ENCODE data around the gene PALLD. TPM values are rescaled to one million over a fixed set of nuclear protein-coding genes. Genes with fewer than 3 reads are reported as not detected.

Gene PALLD
- total RNA-seq, 1 experiment from 2014 or later: 23.7 TPM

DNA sequence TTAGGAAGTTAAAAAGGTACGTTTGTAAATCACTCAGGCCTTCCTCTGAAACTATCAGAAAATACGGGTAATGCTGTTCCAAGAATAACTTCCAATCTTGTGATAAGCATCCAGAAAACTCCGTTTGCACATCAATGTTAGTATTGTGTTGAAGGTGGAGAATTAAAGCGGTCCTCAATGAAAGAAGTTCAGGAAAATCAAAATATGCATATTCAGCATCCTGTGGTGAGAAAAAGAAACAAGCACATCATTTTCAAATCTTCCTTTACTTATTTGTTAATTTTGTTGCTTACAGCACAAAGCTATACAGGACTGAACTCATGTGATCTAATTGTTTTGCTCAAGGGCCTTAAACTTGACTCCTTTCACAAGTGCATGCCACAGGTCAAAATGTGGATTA is 35.0 kb upstream of the PALLD start (continued):
- TF ChIP-seq, protein P1, sequence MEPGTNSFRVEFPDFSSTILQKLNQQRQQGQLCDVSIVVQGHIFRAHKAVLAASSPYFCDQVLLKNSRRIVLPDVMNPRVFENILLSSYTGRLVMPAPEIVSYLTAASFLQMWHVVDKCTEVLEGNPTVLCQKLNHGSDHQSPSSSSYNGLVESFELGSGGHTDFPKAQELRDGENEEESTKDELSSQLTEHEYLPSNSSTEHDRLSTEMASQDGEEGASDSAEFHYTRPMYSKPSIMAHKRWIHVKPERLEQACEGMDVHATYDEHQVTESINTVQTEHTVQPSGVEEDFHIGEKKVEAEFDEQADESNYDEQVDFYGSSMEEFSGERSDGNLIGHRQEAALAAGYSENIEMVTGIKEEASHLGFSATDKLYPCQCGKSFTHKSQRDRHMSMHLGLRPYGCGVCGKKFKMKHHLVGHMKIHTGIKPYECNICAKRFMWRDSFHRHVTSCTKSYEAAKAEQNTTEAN (CRISPR knock-in tag; IDR thresholded peaks at IDR 0.05): no peak
- no peak for TF ChIP-seq ARID4B (CRISPR knock-in tag; IDR thresholded peaks at IDR 0.05; ENCODE audit: borderline replicate concordance)

GRCh38 chr4:168472920-168473319 is 23.9 kb upstream of the PALLD start:
- ChIA-PET CTCF (no interaction called here), POLR2A (no interaction called here)
- TF ChIP-seq TP53 (CRISPR knock-in tag; IDR thresholded peaks at IDR 0.05) (no peak), E2F5 (CRISPR knock-in tag; IDR thresholded peaks at IDR 0.05) (no peak), FOXJ3 (CRISPR knock-in tag; IDR thresholded peaks at IDR 0.05; ENCODE audit: borderline replicate concordance) (no peak), SP1 (CRISPR knock-in tag; conservative IDR thresholded peaks at IDR 0.05) (no peak), CREB1 (CRISPR knock-in tag; IDR thresholded peaks at IDR 0.05) (no peak), ZNF671 (CRISPR knock-in tag; IDR thresholded peaks at IDR 0.05) (no peak), ZNF416 (CRISPR knock-in tag; IDR thresholded peaks at IDR 0.05) (no peak), NR2C2 (CRISPR knock-in tag; IDR thresholded peaks at IDR 0.05) (no peak), GABPB1 (CRISPR knock-in tag; IDR thresholded peaks at IDR 0.05) (no peak), ZNF281 (CRISPR knock-in tag; IDR thresholded peaks at IDR 0.05) (no peak), ZNF263 (CRISPR knock-in tag; IDR thresholded peaks at IDR 0.05; ENCODE audit: low read depth) (no peak), NFYB (CRISPR knock-in tag; conservative IDR thresholded peaks at IDR 0.05; ENCODE audit: low read depth) (no peak)
- TF ChIP-seq, protein P2, sequence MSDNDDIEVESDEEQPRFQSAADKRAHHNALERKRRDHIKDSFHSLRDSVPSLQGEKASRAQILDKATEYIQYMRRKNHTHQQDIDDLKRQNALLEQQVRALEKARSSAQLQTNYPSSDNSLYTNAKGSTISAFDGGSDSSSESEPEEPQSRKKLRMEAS (CRISPR knock-in tag; IDR thresholded peaks at IDR 0.05): no peak
- TF ChIP-seq, protein P3, sequence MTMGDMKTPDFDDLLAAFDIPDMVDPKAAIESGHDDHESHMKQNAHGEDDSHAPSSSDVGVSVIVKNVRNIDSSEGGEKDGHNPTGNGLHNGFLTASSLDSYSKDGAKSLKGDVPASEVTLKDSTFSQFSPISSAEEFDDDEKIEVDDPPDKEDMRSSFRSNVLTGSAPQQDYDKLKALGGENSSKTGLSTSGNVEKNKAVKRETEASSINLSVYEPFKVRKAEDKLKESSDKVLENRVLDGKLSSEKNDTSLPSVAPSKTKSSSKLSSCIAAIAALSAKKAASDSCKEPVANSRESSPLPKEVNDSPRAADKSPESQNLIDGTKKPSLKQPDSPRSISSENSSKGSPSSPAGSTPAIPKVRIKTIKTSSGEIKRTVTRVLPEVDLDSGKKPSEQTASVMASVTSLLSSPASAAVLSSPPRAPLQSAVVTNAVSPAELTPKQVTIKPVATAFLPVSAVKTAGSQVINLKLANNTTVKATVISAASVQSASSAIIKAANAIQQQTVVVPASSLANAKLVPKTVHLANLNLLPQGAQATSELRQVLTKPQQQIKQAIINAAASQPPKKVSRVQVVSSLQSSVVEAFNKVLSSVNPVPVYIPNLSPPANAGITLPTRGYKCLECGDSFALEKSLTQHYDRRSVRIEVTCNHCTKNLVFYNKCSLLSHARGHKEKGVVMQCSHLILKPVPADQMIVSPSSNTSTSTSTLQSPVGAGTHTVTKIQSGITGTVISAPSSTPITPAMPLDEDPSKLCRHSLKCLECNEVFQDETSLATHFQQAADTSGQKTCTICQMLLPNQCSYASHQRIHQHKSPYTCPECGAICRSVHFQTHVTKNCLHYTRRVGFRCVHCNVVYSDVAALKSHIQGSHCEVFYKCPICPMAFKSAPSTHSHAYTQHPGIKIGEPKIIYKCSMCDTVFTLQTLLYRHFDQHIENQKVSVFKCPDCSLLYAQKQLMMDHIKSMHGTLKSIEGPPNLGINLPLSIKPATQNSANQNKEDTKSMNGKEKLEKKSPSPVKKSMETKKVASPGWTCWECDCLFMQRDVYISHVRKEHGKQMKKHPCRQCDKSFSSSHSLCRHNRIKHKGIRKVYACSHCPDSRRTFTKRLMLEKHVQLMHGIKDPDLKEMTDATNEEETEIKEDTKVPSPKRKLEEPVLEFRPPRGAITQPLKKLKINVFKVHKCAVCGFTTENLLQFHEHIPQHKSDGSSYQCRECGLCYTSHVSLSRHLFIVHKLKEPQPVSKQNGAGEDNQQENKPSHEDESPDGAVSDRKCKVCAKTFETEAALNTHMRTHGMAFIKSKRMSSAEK (CRISPR knock-in tag; IDR thresholded peaks at IDR 0.05; ENCODE audit: borderline replicate concordance): no peak

More at GRCh38 chr4:168472920-168473319, 23.9 kb upstream of the PALLD start:
- DNase-seq (ENCODE audit: low spot score) (no peak), ATAC-seq (no peak)
- H3K27me3 Mint-ChIP-seq (ENCODE audit: low read depth): no peaks in the 10 kb centered on the region
- H3K4me3 Mint-ChIP-seq: no peak overlapping the region
- H3K27ac Mint-ChIP-seq: no peak overlapping the region
- no peaks in the 10 kb centered on the region for H3K36me3 Mint-ChIP-seq
- H3K4me1 Mint-ChIP-seq: peaks cover 32% of the 10 kb centered on the region
- H3K9me3 Mint-ChIP-seq: peaks cover 6% of the 10 kb centered on the region; the same call in 1 of the 2 replicates

Data from WTC11 (cell line).